ENCODE data around the gene STOX1.
"Not testable (repeated sequence)": the region's sequence is repeated elsewhere in the genome, so short reads cannot be mapped to it uniquely, and the experiment has no call there.

STOX1 gene

DNA sequence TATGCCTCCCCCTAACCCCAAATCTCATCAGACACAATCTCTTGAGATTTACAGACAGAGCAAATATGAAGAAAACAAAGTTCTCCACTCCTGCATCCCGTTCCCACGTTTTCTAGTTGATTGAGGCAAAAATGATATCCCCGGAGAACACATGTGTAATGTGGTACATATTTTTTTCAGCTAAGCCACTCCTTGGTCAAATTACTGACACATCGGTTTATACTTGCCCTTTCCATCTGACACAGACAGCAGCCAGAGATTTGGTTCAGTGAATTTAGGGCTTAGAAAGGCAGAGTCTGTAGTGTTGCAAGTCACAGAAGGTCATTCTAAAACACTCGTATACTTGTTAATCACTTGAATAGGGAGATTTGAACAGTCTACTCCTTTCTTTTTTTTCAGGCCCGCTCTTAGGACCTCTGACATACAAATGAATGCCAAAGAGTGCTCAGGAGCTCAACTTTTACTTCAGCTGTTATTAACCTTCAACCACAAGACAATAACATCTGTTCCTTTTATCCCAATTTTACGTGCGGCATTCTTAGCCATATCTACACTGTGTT, 71.9 kb downstream of the STOX1 start:
- H3K27me3 ChIP-seq (ENCODE audit: low read depth, low read length), result no peaks in the 10 kb centered on the region
- no peak overlapping the region for H3K4me3 ChIP-seq (ENCODE audit: low read depth in 1 of 2, low read length in 2 of 2)
- peaks cover 0 to 19% of the 10 kb centered on the region in 2 donors for H3K4me1 ChIP-seq (ENCODE audit: control insufficient read depth in 1 of 2, insufficient read depth in 2 of 2, low read length in 2 of 2)
- peaks cover 0 to 10% of the 10 kb centered on the region in 2 donors for H3K36me3 ChIP-seq (ENCODE audit: control insufficient read depth in 1 of 2, insufficient read depth in 2 of 2, low read length in 2 of 2)
- H3K27ac ChIP-seq (ENCODE audit: low read length), result no peak overlapping the region
- H3K9me3 ChIP-seq (ENCODE audit: control insufficient read depth in 1 of 2, low read length in 2 of 2), result no peaks in the 10 kb centered on the region

- peaks cover 0 to 10% of the 10 kb centered on the region in 2 donors for H3K36me3 ChIP-seq (ENCODE audit: control insufficient read depth in 1 of 2, insufficient read depth in 2 of 2, low read length in 2 of 2)
- peaks cover 0 to 19% of the 10 kb centered on the region in 2 donors for H3K4me1 ChIP-seq (ENCODE audit: control insufficient read depth in 1 of 2, insufficient read depth in 2 of 2, low read length in 2 of 2)
- peak overlapping the region; percentile 70 to 93 for H3K4me3 ChIP-seq (ENCODE audit: low read depth in 1 of 2, low read length in 2 of 2)
Measured at GRCh38 chr10:68900427-68901104, 73.2 kb downstream of the STOX1 start.

DNA sequence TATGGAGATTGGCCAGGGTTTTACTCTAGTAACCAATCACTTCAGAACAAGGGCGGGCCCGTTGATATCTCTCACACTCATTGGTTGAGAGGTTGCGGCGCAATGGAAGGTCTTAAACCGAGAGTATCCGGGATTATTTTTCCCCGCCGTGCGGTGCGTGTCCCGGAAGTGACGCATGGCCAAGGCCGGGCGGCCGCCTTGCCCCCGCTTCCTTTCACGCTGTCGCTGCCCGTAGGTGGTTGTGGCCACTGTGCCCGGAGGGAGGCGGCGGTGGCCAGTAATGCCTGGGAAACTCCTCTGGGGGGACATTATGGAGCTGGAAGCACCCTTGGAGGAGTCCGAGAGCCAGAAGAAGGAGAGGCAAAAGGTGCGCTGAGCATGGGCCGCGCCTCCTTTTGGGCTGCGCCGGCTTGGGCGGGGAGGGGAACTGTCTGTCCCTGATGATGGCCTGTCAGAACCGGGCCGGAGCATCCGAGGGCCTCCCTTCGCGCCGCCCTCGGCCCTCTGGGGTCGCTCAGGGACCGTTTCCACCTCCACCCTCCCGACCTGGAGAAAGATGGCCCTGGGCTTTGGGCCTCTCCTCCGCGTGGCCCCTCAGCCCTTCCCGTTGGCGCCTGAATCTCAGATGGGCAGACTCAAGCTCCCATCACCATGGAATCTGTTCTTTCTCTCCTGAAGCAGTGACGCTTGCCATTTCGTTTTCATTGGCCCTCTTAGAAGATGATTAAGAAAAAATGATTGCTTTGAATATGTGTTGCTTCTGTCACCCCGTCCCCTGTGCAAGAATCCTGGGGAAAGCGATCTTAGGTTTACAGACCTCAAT, 74.0 kb downstream of the STOX1 start, which contains the start of gene DDX50:
Gene DDX50 (plus strand): TSS at position 211 of the 823 bp plus-strand sequence. CDS start 70 bp downstream, at position 281.
- H3K9me3 ChIP-seq (ENCODE audit: control insufficient read depth in 1 of 2, low read length in 2 of 2), result no peaks in the 10 kb centered on the region
- H3K36me3 ChIP-seq (ENCODE audit: control insufficient read depth in 1 of 2, insufficient read depth in 2 of 2, low read length in 2 of 2), result peaks cover 0 to 11% of the 10 kb centered on the region in 2 donors
- peak within 1 kb of the TSS; percentile 93 for H3K27ac ChIP-seq (ENCODE audit: low read length)
- peak within 1 kb of the TSS; percentile 70 to 93 for H3K4me3 ChIP-seq (ENCODE audit: low read depth in 1 of 2, low read length in 2 of 2)
- peaks cover 0 to 19% of the 10 kb centered on the region in 2 donors for H3K4me1 ChIP-seq (ENCODE audit: control insufficient read depth in 1 of 2, insufficient read depth in 2 of 2, low read length in 2 of 2)
- H3K27me3 ChIP-seq (ENCODE audit: low read depth, low read length), result no peaks in the 10 kb centered on the region

More at GRCh38 chr10:68900427-68901104, 73.2 kb downstream of the STOX1 start:
- H3K27ac ChIP-seq (ENCODE audit: low read length), result peak overlapping the region; percentile 93
- no peaks in the 10 kb centered on the region for H3K9me3 ChIP-seq (ENCODE audit: control insufficient read depth in 1 of 2, low read length in 2 of 2)
- H3K27me3 ChIP-seq (ENCODE audit: low read depth, low read length), result no peaks in the 10 kb centered on the region

GRCh38 chr10:68902382-68902781, 75.1 kb downstream of the STOX1 start:
- Histone ChIP-seq H3K4me1 (ENCODE audit: control insufficient read depth in 1 of 2, insufficient read depth in 2 of 2, low read length in 2 of 2) (peaks cover 0 to 19% of the 10 kb centered on the region in 2 donors), H3K4me3 (ENCODE audit: low read depth in 1 of 2, low read length in 2 of 2) (peak overlapping the region; percentile 70 to 93), H3K36me3 (ENCODE audit: control insufficient read depth in 1 of 2, insufficient read depth in 2 of 2, low read length in 2 of 2) (peaks cover 3 to 14% of the 10 kb centered on the region in 2 donors), H3K27me3 (ENCODE audit: low read depth, low read length) (no peaks in the 10 kb centered on the region), H3K27ac (ENCODE audit: low read length) (no peak overlapping the region), H3K9me3 (ENCODE audit: control insufficient read depth in 1 of 2, low read length in 2 of 2) (no peaks in the 10 kb centered on the region)

DNA sequence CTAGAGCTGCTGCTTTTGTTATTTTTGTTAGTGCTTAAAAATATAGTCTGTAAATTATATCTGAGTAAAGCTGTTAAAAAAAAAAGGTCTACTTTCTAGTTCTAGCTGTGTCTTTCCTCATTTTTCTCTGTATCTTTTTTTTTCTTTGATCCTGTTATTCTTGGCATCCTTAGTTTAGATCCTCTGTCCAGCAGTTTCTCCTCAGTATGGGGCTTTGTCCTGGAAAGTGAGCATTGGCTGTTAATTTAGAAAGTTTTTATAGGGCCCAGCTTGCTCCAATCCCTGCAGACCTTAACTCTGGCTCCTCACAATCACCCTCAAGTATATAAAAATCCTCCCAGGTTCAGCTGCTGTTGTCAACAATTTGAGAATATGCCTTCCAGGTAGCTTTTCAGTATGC, 97.3 kb downstream of the STOX1 start:
- H3K36me3 ChIP-seq (ENCODE audit: control insufficient read depth in 1 of 2, insufficient read depth in 2 of 2, low read length in 2 of 2), result peaks cover 0 to 18% of the 10 kb centered on the region in 2 donors
- H3K4me3 ChIP-seq (ENCODE audit: low read depth in 1 of 2, low read length in 2 of 2), result no peak overlapping the region
- H3K4me1 ChIP-seq (ENCODE audit: control insufficient read depth in 1 of 2, insufficient read depth in 2 of 2, low read length in 2 of 2), result no peaks in the 10 kb centered on the region
- H3K27me3 ChIP-seq (ENCODE audit: low read depth, low read length), result no peaks in the 10 kb centered on the region
- H3K27ac ChIP-seq (ENCODE audit: low read length), result no peak overlapping the region
- H3K9me3 ChIP-seq (ENCODE audit: control insufficient read depth in 1 of 2, low read length in 2 of 2), result no peaks in the 10 kb centered on the region

DNA sequence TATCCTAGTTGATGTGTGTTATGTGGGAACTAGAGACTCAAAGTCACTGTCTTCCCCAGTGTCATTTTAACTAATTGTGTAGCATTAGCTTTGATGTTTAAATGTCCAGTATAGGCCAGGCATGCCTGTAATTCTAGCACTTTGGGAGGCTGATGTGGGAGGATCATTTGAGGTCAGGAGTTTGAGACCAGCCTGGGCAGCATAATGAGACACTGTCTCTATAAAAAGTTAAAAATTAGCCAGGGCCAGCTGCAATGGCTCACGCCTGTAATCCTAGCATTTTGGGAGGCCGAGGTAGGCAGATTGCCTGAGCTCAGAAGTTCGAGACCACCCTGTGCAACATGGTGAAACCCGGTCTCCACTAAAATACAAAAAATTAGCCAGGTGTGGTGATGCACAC, 98.2 kb downstream of the STOX1 start:
- no peaks in the 10 kb centered on the region for H3K4me1 ChIP-seq (ENCODE audit: control insufficient read depth in 1 of 2, insufficient read depth in 2 of 2, low read length in 2 of 2)
- H3K9me3 ChIP-seq (ENCODE audit: control insufficient read depth in 1 of 2, low read length in 2 of 2), result no peaks in the 10 kb centered on the region
- H3K4me3 ChIP-seq (ENCODE audit: low read depth in 1 of 2, low read length in 2 of 2), result no peak overlapping the region
- H3K36me3 ChIP-seq (ENCODE audit: control insufficient read depth in 1 of 2, insufficient read depth in 2 of 2, low read length in 2 of 2), result peaks cover 4 to 16% of the 10 kb centered on the region in 2 donors
- H3K27ac ChIP-seq (ENCODE audit: low read length), result no peak overlapping the region
- H3K27me3 ChIP-seq (ENCODE audit: low read depth, low read length), result no peaks in the 10 kb centered on the region

DNA sequence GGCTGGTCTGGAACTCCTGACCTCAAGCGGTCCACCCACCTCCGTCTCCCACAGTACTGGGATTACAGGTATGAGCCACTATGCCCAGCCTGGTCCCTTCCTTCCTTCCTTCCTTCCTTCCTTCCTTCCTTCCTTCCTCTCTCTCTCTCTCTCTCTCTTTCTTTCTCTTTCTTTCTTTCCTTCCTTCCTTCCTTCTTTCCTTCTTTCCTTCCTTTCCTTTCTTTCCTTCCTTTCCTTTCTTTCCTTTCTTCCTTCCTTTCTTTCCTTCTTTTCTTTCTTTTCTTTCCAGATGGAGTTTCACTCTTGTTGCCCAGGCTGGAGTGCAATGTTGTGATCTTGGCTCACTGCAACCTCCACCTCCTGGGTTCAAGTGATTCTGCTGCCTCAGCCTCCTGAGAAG, 101.8 kb downstream of the STOX1 start:
- H3K4me1 ChIP-seq (ENCODE audit: control insufficient read depth in 1 of 2, insufficient read depth in 2 of 2, low read length in 2 of 2); H3K4me3 ChIP-seq (ENCODE audit: low read depth in 1 of 2, low read length in 2 of 2); H3K9me3 ChIP-seq (ENCODE audit: control insufficient read depth in 1 of 2, low read length in 2 of 2); H3K27ac ChIP-seq (ENCODE audit: low read length); H3K27me3 ChIP-seq (ENCODE audit: low read depth, low read length): not testable (repeated sequence)
- peaks cover 12 to 26% of the 10 kb centered on the region in 2 donors for H3K36me3 ChIP-seq (ENCODE audit: control insufficient read depth in 1 of 2, insufficient read depth in 2 of 2, low read length in 2 of 2)

DNA sequence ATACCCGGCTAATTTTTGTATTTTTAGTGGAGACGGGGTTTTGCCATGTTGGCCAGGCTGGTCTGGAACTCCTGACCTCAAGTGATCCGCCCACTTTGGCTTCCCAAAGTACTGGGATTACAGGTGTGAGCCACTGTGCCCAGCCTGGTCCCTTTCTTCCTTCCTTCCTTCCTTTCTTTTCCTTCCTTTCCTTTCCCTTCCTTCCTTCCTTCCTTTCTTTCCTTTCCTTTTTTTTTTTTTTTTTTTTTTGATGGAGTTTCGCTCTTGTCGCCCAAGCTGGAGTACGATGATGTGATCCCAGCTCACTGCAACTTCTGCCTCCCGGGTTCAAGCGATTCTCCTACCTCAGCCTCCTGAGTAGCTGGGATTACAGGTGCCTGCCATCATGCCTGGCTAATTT, 102.6 kb downstream of the STOX1 start:
- H3K9me3 ChIP-seq (ENCODE audit: control insufficient read depth in 1 of 2, low read length in 2 of 2); H3K27ac ChIP-seq (ENCODE audit: low read length); H3K4me1 ChIP-seq (ENCODE audit: control insufficient read depth in 1 of 2, insufficient read depth in 2 of 2, low read length in 2 of 2); H3K27me3 ChIP-seq (ENCODE audit: low read depth, low read length); H3K4me3 ChIP-seq (ENCODE audit: low read depth in 1 of 2, low read length in 2 of 2): not testable (repeated sequence)
- H3K36me3 ChIP-seq (ENCODE audit: control insufficient read depth in 1 of 2, insufficient read depth in 2 of 2, low read length in 2 of 2), result peaks cover 14 to 28% of the 10 kb centered on the region in 2 donors

GRCh38 chr10:68932860-68933259, 105.5 kb downstream of the STOX1 start:
- H3K27ac ChIP-seq (ENCODE audit: low read length); H3K9me3 ChIP-seq (ENCODE audit: control insufficient read depth in 1 of 2, low read length in 2 of 2); H3K4me1 ChIP-seq (ENCODE audit: control insufficient read depth in 1 of 2, insufficient read depth in 2 of 2, low read length in 2 of 2); H3K4me3 ChIP-seq (ENCODE audit: low read depth in 1 of 2, low read length in 2 of 2); H3K27me3 ChIP-seq (ENCODE audit: low read depth, low read length): not testable (repeated sequence)
- H3K36me3 ChIP-seq (ENCODE audit: control insufficient read depth in 1 of 2, insufficient read depth in 2 of 2, low read length in 2 of 2), result peaks cover 25 to 40% of the 10 kb centered on the region in 2 donors

DNA sequence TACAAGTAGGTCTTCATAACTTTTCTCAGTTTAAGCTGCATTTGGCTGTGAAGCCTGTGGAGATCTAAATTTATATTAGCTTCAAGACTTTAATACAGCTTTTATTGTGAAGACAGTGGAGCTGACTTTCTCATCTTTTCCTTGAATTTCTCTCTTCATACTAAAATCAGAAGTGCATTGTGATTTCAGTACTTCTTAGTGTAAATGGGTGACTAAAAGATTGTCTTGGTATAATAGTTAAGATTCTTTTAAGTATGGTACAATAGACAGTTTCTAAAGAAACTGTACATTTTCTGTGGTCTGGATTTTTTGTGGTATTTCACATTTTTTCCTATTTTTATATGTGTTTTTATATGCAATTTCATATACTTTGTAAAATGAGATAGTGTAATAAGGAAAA, 107.7 kb downstream of the STOX1 start:
- no peak overlapping the region for H3K4me3 ChIP-seq (ENCODE audit: low read depth in 1 of 2, low read length in 2 of 2)
- H3K4me1 ChIP-seq (ENCODE audit: control insufficient read depth in 1 of 2, insufficient read depth in 2 of 2, low read length in 2 of 2), result no peaks in the 10 kb centered on the region
- H3K27me3 ChIP-seq (ENCODE audit: low read depth, low read length), result no peaks in the 10 kb centered on the region
- H3K9me3 ChIP-seq (ENCODE audit: control insufficient read depth in 1 of 2, low read length in 2 of 2), result no peaks in the 10 kb centered on the region
- peaks cover 40 to 57% of the 10 kb centered on the region in 2 donors for H3K36me3 ChIP-seq (ENCODE audit: control insufficient read depth in 1 of 2, insufficient read depth in 2 of 2, low read length in 2 of 2)
- H3K27ac ChIP-seq (ENCODE audit: low read length), result no peak overlapping the region

GRCh38 chr10:68938117-68938516, 110.8 kb downstream of the STOX1 start:
- H3K36me3 ChIP-seq (ENCODE audit: control insufficient read depth in 1 of 2, insufficient read depth in 2 of 2, low read length in 2 of 2), result peaks cover 30 to 54% of the 10 kb centered on the region in 2 donors
- no peaks in the 10 kb centered on the region for H3K9me3 ChIP-seq (ENCODE audit: control insufficient read depth in 1 of 2, low read length in 2 of 2)
- H3K4me1 ChIP-seq (ENCODE audit: control insufficient read depth in 1 of 2, insufficient read depth in 2 of 2, low read length in 2 of 2), result no peaks in the 10 kb centered on the region
- H3K27ac ChIP-seq (ENCODE audit: low read length), result no peak overlapping the region
- no peak overlapping the region for H3K4me3 ChIP-seq (ENCODE audit: low read depth in 1 of 2, low read length in 2 of 2)
- no peaks in the 10 kb centered on the region for H3K27me3 ChIP-seq (ENCODE audit: low read depth, low read length)
